ENCODE data around the gene RERE.

Gene RERE

DNA sequence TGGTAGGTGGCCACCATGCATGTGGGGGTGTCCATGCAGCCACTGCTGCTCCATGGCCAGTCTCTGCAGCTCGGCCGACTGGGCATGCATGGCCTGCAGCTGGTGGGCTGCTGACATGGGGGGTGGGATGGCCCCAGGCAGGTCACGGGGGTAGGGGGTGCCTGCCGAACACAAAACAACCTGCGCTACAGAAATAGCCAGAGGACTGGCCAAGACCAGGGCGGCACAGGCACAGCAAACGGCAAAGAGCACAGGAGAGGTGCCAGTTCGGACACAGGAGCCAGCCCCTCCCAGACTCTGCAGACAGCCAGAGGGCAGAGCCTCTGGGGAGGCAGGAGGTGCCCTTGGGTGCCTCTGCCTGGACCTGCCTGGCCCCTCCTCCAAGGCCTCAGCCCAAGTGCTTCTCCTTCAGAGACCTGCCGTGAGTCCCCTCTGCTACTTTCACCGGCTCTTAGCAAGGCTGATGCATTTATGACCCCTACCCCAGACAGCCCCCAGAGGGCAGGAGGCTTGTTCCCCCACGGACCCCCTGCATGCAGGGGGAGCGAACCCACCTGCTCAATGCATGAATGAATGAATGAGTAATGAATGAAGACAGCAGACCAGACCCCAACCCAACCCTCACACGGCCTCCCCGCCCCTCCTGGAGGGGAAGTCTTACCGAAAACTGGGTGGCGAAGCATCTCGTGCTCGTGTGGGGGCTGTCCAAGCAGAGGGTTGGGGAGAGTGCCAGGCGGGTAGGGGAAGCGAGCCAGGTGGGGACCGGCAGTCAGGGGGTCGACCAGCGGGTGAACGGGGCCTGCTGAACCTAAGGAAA is 461.8 kb downstream of the RERE start:
- no peak for DNase-seq

DNA sequence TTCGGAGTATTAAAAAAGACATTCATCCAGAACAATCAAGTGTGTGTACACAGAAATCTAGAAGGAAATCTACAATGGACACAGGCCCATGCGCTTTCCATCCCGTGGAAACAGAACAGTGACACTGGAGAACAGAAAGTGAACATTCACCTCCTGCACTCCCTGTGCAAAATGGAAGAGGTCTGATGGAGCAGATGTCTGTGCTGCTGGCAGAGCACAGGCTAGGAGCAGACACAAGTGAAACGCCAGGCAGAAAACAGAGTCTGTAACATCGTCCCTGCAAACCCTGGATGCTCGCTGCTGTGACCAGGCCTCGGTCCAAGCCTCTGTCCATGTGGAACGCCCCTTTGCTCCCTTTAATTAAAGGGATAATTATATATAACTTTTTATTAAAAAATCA is 463.4 kb downstream of the RERE start:
- DNase-seq, result no peak

DNA sequence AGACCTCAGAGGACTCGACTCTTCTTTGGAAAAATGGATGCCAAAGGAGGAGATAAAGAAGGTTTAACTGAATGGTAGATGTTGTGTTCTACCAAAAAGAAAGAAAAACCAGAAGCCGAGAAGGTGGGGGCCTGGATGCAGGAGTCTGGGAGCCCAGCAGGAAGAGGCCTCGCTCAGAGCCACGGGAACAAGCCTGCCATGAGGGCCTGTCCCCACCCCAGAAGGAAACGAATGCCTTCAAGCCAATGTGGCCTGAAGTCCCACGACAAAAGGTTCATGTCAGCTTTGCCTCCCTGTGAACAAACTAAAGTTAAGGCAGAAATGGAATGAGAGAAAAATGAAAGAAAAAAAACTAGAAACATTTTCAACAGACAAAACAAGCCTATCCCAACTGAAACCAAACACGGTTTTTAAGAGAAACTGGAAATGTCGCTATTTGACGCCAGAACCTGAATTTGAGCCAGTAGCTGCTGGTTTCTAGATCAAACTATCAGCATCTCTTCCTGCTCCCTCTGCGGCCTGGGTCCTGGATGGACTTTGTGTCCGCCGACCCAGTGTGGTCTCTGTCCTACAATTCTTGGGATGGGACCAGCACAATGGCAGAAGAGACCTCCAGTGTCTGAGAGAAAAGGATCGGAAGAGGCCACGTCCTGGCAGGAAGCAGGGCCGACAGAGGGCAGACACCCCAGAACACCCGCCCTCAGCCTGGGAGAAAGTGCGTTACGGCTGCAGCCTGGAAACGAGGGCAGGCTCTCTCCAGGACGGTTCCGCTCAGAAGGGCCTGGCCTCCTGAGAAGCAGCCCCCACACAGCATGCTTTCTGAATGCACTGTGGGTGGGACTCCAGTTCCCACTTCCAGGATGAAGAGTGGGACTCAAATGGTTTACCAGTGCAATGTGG is 464.3 kb downstream of the RERE start:
- DNase-seq, result no peak

DNA sequence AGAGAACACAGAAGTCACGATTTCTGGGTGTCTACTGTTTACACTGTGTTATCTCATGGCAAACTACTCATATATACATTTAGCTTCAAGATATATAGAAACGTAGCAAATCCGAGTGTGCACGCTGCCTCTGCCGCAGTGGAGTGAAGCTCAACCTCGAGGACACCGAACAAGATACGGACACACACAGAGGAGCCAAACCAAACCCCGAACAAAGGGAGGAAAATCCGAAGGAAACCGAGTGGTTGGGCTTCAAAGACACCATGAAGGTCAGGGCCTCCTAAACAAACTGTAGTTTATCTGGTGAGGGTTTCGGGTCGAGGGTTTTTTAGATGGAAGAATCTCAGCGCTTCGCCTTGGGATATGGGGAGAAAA is 465.0 kb downstream of the RERE start:
- DNase-seq, result no peak

DNA sequence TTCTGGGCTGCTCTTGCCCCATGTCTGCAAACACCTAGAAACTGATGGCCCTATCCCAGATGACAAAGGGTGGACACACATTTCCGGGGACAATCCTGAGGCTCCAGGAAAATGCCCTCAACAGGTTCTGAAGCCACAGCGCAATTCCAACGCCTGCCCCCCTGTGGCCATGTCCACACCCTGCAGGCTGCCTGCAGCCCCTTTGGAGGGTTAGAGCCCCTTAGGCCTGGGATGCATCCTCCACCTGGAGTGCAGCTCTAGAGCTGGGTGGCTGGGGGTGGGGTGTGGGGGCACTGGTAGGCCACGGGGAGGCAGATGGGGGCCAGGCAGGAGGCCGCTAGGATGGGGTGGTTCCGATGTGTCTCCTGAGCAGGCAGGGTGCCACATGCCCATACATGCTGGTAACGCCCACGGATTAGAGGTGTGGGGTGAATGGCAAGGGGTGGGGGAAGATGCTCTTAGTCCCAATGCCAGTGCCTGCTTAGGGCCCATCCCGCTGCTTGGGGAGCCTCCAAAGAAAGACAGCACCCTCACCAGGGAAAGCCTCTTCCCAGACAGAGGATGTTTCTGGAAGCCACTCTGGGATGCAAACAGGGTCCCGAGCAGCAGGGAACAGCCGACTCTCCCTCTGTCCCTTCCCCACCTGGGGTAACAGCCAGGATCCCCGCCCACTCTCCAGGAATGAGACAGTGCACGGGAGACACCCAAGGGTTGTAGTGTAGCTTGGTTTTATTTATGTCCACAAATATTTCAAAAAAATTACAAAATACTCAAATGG is 465.6 kb downstream of the RERE start:
- peak in 1 of 2 donors; percentile 21 for DNase-seq

DNA sequence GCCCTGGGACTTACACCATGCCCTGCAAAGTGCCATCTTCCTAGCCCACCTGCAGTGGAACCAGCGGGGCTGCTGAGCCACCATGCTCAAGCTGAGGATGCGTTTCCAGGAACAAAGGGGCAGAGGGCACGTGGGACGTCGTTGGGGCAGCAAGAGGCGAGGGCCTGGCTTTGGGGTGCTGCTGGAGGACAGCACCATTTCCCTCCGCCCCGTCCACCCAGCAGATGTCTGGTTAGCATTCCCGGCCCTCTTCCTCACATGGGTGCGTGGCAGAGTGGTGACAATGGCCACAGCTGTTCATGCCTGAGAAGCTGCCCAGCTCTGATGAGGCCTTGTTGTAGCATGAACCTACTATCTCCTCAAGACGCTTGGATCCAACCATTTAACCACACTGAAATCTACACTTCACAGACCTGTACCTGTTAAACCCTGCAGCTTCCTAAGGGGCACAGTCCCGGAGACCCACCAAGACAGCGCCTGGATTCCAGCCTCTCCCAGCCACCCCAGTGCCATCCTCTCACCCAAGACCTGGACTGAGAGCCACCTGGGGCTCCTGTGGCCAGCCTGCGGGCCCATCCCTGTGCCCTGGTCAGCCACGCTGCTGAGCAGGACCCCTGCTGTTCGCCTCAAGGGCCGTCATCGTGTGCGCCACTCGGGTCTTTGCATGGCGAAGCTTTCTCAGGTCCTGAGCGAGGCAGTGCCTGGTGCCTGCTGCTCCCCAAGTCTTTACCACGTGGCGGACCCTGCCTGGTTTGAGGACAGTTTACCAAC is 466.3 kb downstream of the RERE start:
- DNase-seq, result no peak

DNA sequence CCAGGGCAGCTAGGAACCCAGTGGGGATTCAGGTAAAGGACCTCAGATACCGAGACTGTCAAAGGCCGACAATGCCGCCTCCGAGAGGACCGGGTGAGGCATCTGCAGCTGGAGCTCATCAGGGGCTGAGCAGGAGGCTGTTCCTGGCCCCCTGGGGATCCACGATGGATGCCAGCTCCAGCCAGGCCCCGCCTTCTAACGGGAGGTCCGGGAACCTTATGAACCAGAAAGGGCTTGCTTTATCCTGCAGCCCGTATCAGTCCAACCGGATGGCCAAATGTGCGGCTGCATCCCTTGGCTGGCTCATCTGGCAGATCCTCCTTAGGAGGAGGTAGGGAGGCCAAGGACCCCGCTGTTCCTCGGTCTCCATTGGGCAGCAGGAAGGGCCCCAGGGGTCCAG is 467.5 kb downstream of the RERE start:
- DNase-seq, result no peak

GRCh38 chr1:8349473-8349865 is 468.0 kb downstream of the RERE start:
- no peak for DNase-seq

DNA sequence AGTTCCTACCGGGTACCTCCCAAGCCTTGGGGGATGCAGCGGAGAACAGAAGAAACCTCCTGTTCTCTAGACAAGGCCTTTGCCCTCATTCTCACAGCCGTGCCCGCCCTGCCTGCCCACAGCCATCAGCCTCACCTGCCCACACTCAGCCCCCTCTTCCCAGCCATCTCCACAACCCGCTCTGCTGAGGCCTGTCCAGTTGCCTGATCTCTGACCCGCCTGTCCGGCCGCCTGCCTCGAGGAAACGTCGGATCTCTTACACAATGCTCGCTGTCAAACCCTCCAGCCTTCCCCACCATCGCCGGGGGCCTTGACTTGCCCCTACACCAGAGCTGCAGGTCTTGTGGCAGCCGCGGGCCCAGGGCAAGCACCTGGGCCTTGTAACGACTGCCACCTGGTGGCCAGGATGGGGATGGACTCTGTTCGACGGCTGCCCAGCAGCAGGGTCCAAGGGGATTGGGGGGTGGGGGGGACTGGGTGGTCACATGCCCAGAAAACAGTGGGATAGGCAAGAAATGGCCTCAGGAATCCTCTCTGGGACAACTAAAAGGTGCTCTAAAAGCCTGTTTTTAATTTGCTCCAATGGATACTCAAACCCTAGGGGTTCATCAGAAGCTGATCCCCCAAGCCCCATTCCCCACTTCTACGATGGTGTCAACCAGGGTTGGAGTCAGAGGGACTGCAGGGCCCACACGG is 468.5 kb downstream of the RERE start:
- peak; percentile 66 to 69 for DNase-seq

- no peak for DNase-seq
Measured at GRCh38 chr1:8348047-8348776, 469.2 kb downstream of the RERE start.

GRCh38 chr1:8347635-8348034 is 469.8 kb downstream of the RERE start:
- DNase-seq, result no peak

DNA sequence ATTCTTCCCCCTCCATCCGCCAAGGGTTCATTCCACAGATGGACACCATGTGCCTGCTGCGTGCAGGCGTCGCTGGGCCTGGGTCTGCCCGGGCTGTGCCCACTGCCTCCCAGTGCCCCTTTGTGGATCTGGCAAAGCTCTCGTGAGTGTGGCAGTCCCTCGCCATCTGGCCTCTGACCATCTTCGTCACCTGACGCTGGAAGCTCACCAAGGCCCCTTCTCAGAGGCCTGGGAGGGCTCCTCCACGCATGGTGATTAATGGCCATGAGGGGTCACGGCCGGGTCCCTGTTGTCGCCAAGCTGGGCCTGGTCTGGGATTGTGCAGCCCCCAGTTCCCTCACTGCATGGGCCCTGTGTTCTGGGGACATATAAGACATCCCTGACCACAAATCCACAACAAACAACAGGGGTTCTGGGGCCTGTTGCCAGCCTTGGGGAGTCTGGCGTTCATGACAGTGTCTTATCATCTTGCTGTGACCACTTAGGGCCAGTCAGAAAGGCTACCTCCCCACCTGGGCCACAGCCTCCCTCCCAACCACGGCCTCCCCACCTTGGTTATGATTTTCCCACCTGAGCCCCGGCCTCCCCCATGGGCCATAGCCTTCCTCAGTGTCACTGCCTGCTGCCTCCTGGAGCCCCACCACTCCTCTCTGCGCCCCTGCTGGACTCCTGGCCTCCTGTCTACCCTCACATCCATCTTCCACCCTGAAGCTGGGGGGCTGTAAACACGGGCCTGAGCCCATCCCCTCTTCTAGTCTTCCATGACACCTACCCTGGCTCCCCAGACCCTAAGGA is 471.6 kb downstream of the RERE start:
- no peak for DNase-seq

GRCh38 chr1:8344893-8345507 is 472.4 kb downstream of the RERE start:
- DNase-seq, result no peak

DNA sequence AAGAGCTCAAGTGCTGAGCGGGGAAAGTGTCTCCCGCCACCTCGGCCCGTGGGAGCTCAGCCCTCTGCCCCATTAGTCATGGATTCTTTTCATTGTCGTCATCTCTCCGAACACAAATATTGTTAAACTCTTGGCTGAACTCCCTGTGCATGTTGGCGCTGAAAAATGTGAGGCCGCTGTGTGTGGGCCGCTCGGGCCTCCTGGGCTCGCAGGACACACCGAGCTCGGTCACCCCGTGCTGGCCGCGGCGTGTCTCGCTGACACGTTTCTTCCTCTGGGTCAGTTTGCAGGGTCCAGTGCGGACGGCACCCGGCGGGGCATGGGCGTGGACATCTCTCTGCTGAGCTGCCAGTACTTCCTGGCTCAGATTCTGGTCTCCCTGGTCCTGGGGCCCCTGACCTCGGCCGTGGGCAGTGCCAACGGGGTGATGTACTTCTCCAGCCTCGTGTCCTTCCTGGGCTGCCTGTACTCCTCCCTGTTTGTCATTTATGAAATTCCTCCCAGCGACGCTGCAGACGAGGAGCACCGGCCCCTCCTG is 473.9 kb downstream of the RERE start:
- DNase-seq, result no peak

- DNase-seq, result no peak
Measured at GRCh38 chr1:8343044-8343443, 474.4 kb downstream of the RERE start.

- no peak for DNase-seq
Measured at GRCh38 chr1:8342325-8342724, 475.1 kb downstream of the RERE start.

- DNase-seq, result no peak
Measured at GRCh38 chr1:8340448-8340847, 477.0 kb downstream of the RERE start.

DNA sequence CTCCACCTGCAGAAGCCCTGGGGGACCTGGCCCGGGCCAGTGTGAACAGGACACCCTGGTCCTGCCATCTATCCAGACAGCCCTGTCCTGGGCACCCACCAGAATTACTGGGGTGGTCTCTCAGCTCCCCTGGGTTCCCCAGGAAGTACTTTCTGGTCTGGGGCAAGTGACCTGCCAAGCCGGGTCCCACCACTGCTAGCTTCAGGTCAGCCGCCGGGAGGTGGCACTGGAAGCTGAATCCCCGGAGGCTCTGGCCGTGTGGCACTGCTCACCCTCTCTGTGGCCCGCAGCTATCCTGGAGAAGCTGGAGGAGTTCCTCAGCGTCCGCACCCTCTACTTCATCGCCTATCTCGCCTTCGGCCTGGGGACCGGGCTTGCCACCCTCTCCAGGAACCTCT is 478.2 kb downstream of the RERE start:
- DNase-seq, result no peak

DNA sequence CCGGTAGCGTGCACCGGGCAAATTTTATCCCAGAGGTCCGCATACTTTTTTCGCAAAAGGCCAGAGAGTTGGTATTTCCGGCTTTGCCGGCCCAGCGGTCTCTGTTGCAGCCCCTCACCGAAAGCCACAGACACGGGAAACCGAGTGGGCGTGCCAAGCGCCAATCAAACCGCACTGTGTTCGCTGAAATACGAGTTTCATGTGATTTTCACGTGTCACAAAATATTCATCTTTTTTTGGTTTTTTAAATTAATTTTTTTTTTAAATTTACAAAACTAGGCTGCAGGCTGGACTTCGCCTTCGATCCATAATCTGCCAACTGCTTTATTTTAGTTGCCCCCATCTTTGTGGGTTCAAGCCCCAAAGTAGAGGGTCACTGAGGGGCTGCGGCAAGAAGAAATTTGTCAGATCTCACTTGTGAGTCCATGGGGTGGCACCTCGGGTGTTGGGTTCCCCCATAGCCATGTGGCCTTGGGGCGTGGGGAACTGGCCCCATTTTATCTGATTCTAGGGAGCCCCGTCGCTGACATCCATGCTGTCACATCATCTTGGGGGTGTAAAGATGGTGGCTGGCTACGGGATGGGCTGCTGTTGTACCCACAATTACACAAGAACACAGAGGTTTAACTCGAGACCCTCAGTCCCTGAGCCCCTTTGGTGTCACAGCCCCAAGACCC is 478.8 kb downstream of the RERE start:
- DNase-seq, result no peak

All from stimulated activated CD4-positive, alpha-beta T cell treated with anti-CD3 and anti-CD28 coated beads, Interleukin-2, amount 100 ng/mL, for 48 hours (primary cell).